Smooth muscle cell (in vitro differentiated cells): Measurements from ENCODE around the gene ZNF276. TPM values are rescaled to one million over a fixed set of nuclear protein-coding genes. Genes with fewer than 3 reads are reported as not detected.

Experiments used
- DNase-seq: peaks from one replicate; lab custom pipeline; 2025; ENCODE audit not compliant: unreplicated experiment; lab: John Stamatoyannopoulos, UW
- H2AFZ ChIP-seq: fragments of 200-600 bp; sonication (generic); 2 replicates; pipeline ENCODE4 v1.6.0; 2016; ENCODE audit warnings: antibody characterized with exemption, low read depth, mild to moderate bottlenecking
- H3F3A ChIP-seq: fragments of 200-600 bp; sonication (generic); 2 replicates; pipeline ENCODE4 v1.6.0; 2017; ENCODE audit warnings: antibody characterized with exemption, low read depth
- H3K27ac ChIP-seq: fragments of 200-600 bp; sonication (generic); 2 replicates; pipeline ENCODE4 v1.5.1; 2016; ENCODE audit warnings: low read depth, mild to moderate bottlenecking
- H3K27me3 ChIP-seq: fragments of 200-600 bp; sonication (generic); 2 replicates; pipeline ENCODE4 v1.6.1; 2016; ENCODE audit warnings: low read depth, mild to moderate bottlenecking
- H3K36me3 ChIP-seq: fragments of 200-600 bp; sonication (generic); 2 replicates; pipeline ENCODE4 v1.5.1; 2016; ENCODE audit warnings: low read depth
- H3K4me1 ChIP-seq: fragments of 200-600 bp; sonication (generic); 2 replicates; pipeline ENCODE4 v1.5.1; 2016; ENCODE audit warnings: low read depth
- H3K4me2 ChIP-seq: fragments of 200-600 bp; sonication (generic); 2 replicates; pipeline ENCODE4 v1.6.0; 2016; ENCODE audit warnings: mild to moderate bottlenecking
- H3K4me3 ChIP-seq: fragments of 200-600 bp; sonication (generic); 2 replicates; pipeline ENCODE4 v1.5.1; 2016; ENCODE audit warnings: mild to moderate bottlenecking
- H3K79me2 ChIP-seq: fragments of 200-600 bp; sonication (generic); 2 replicates; pipeline ENCODE4 v1.6.0; 2016; ENCODE audit warnings: low read depth, mild to moderate bottlenecking
- H3K9ac ChIP-seq: fragments of 200-600 bp; sonication (generic); 2 replicates; pipeline ENCODE4 v1.6.0; 2016; ENCODE audit warnings: low read depth
- H3K9me3 ChIP-seq: fragments of 200-600 bp; sonication (generic); replicated peaks from 2 replicates; pipeline ENCODE4 v1.5.1; 2016; ENCODE audit warnings: low read depth
- H4K20me1 ChIP-seq: fragments of 200-600 bp; sonication (generic); 2 replicates; pipeline ENCODE4 v1.6.0; 2016; ENCODE audit warnings: low read depth
- WGBS: methylation state at CpG from one replicate; pipeline ENCODE4 v1.1.7; 2016; ENCODE audit warnings: low lambda C conversion rate; 5-methylcytosine and 5-hydroxymethylcytosine counted together
- polyA plus RNA-seq: library from polyadenylated mRNA; unstranded; fragments of >200 nt; fragmentation: Nextera tagmentation; extraction: Ambion mirVana; gene quantifications from 2 replicates; pipeline ENCODE4 v1.2.1, GENCODE V29; 2016
- total RNA-seq: library from RNA; depleted of rRNA; stranded (reverse); fragments of >200 nt; gene quantifications from 2 replicates; pipeline ENCODE4 v1.2.3, GENCODE V29; 2014
- TF ChIP-seq, protein P1 (sequence below): fragments of 200-600 bp; sonication (generic); IDR thresholded peaks from 2 replicates; pipeline ENCODE4 v1.5.1; 2017; ENCODE audit warnings: borderline replicate concordance, mild to moderate bottlenecking, antibody characterized with exemption; ENCODE audit not compliant: insufficient read depth, poor library complexity, severe bottlenecking

Gene ZNF276
- total and polyA plus RNA-seq, 2 experiments from 2014 or later = 8.0 to 11.0 TPM

DNA sequence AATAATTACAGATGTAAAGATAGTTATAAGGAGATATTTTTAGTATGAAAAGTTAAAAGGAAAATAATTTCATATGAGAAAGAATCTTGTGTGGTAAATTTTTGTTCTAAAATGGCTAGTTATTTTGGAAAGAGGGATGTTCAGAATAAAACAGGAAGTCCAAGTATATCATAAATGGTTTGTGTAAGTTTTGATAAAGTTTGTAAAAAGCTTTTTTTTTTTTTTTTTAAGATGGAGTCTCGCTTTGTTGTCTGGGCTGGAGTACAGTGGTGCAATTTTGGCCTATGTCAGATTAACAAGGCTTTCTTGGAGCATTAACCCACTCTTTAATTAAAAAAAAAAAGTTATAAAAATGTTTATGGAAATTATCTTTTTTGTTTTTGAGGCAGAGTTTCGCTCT is 43.1 kb upstream of the ZNF276 start:
- H4K20me1 ChIP-seq = no peaks in the 10 kb centered on the region
- no peak overlapping the region for H3K27ac ChIP-seq
- H3F3A ChIP-seq = no peaks in the 10 kb centered on the region
- no peaks in the 10 kb centered on the region for H3K27me3 ChIP-seq
- no peak overlapping the region for H2AFZ ChIP-seq
- H3K4me3 ChIP-seq = no peak overlapping the region
- 95% methylated on average over 2 of the region's 2 CpGs for WGBS
- TF ChIP-seq, protein P1, sequence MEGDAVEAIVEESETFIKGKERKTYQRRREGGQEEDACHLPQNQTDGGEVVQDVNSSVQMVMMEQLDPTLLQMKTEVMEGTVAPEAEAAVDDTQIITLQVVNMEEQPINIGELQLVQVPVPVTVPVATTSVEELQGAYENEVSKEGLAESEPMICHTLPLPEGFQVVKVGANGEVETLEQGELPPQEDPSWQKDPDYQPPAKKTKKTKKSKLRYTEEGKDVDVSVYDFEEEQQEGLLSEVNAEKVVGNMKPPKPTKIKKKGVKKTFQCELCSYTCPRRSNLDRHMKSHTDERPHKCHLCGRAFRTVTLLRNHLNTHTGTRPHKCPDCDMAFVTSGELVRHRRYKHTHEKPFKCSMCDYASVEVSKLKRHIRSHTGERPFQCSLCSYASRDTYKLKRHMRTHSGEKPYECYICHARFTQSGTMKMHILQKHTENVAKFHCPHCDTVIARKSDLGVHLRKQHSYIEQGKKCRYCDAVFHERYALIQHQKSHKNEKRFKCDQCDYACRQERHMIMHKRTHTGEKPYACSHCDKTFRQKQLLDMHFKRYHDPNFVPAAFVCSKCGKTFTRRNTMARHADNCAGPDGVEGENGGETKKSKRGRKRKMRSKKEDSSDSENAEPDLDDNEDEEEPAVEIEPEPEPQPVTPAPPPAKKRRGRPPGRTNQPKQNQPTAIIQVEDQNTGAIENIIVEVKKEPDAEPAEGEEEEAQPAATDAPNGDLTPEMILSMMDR = no peak
- no peak overlapping the region for H3K9ac ChIP-seq
- no peaks in the 10 kb centered on the region for H3K79me2 ChIP-seq
- no peak for DNase-seq
- no peak overlapping the region for H3K4me2 ChIP-seq
- peaks cover 4% of the 10 kb centered on the region for H3K36me3 ChIP-seq
- no peaks in the 10 kb centered on the region for H3K4me1 ChIP-seq
- no peaks in the 10 kb centered on the region for H3K9me3 ChIP-seq

DNA sequence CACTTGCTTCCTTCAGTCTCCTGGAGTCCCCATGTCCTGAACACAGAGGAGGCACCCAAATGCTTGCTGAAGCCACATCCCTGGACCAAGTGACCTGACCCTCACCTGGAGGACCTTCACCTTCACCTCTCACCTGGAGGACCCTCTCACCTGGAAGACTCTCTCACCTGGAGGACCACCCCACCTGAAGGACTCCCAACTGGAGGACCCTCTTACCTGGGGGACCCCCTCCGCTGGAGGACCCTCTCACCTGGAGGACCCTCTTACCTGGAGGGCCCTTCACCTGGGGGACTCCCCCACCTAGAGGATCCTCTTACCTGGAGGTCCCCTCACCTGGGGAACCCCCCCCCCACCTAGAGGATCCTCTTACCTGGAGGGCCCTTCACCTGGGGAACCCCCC is 35.4 kb upstream of the ZNF276 start:
- Histone ChIP-seq H3K4me1 (peaks cover 8% of the 10 kb centered on the region), H3K4me2 (no peak overlapping the region)
- DNase-seq = no peak

GRCh38 chr16:89686520-89687091 is 34.7 kb upstream of the ZNF276 start, which contains the start of gene CDK10:
CDK10 (plus strand) TSS chr16:89686689; CDS start chr16:89686711, 22 bp downstream.
- H3K9me3 ChIP-seq = no peaks in the 10 kb centered on the region
- no peaks in the 10 kb centered on the region for H4K20me1 ChIP-seq
- no peaks in the 10 kb centered on the region for H3F3A ChIP-seq
- H3K36me3 ChIP-seq = no peaks in the 10 kb centered on the region
- WGBS = 3% methylated on average over 59 of the region's 67 CpGs
- H3K4me1 ChIP-seq = peaks cover 8% of the 10 kb centered on the region
- no peaks in the 10 kb centered on the region for H3K27me3 ChIP-seq
- peak within 1 kb of the TSS; percentile 98 for H3K4me2 ChIP-seq
- H3K9ac ChIP-seq = peak within 1 kb of the TSS; percentile 71
- peak within 1 kb of the TSS; percentile 78 for H3K27ac ChIP-seq
- TF ChIP-seq, protein P1 = no peak
- H3K79me2 ChIP-seq = peaks cover 19% of the 10 kb centered on the region
- peak; percentile 87 for DNase-seq
- H2AFZ ChIP-seq = peak within 1 kb of the TSS; percentile 96
- peak within 1 kb of the TSS; percentile 92 for H3K4me3 ChIP-seq

More for the DNA sequence above, 35.4 kb upstream of the ZNF276 start:
- Histone ChIP-seq H3K27me3 (no peaks in the 10 kb centered on the region), H3K36me3 (no peaks in the 10 kb centered on the region), H3F3A (no peaks in the 10 kb centered on the region), H3K79me2 (peaks cover 19% of the 10 kb centered on the region), H2AFZ (no peak overlapping the region), H3K9ac (no peak overlapping the region), H3K27ac (no peak overlapping the region), H4K20me1 (no peaks in the 10 kb centered on the region), H3K4me3 (no peak overlapping the region), H3K9me3 (no peaks in the 10 kb centered on the region)
- TF ChIP-seq, protein P1 = no peak
- 100% methylated on average over 1 of the region's 1 CpG for WGBS
